Right kidney (tissue), 1 donor: Measurements from ENCODE around the gene WNK3.

Source experiments
- DNase-seq: peaks from one replicate; pipeline ENCODE4 v3.0.0-alpha.2; 2016

The WNK3 gene

GRCh38 chrX:54238588-54238987, 119.3 kb downstream of the WNK3 start:
- no peak for DNase-seq

DNA sequence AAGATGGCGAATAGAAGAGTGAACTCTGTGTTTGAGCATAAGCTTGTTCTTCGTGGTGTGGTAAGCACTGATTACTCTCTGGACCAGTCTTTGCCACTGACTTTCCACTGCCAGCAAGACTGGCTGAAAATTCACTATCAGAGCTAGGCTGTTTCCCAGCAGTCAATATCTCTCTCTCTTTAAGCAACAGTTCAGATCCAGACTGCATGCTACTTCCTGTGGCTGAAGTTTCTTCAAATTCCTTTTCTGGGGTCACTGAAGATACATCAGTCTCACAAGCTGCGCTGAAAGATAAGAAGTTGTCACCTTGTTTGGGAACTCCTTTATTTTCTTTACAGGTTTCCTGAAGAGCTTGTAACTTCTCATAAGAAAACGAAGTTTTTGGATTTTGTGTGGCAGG, 120.8 kb downstream of the WNK3 start:
- DNase-seq = no peak

- no peak for DNase-seq
Observed at GRCh38 chrX:54230435-54231148, 127.3 kb downstream of the WNK3 start.

- no peak for DNase-seq
Observed at GRCh38 chrX:54223581-54223980, 134.3 kb downstream of the WNK3 start.

DNA sequence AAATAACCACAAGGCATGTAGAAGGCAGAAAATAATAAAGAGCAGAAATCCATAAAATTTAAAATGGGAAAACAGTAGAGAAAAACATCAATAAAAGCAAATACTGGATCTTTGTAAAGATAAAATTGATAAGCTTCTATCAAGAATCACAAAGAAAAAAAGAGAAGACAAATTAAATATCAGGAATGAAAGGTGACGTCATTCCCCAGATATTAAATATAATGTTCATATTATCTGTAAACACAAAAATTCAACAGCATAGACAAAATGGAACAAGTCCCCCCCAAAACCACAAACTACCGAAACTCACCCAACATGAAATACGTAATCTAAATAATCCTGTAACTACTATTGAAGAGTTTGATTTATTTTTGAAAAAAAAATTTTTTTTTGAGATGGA, 144.2 kb downstream of the WNK3 start:
- no peak for DNase-seq

GRCh38 chrX:54208531-54208930, 149.3 kb downstream of the WNK3 start:
- no peak for DNase-seq

DNA sequence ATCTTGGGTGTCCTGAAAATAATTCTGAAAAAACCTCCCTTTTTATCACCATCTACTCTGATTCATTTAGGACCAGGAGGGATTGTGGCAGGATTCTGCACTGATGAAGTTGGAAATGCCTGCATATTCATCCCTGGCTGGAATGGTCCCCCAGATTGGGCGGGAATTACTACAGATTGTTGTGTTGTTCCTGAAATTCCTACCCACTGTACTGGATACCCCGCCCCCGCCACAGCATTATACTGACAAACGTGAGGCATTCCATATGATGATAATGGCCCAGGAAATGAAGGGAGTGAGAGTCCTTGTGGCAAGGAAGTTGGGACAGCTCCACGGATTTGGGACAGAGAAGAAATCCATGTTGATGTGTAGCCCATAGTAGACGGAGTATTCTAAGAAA, 159.6 kb downstream of the WNK3 start:
- no peak for DNase-seq

- DNase-seq = no peak
Observed at GRCh38 chrX:54194982-54195588, 162.8 kb downstream of the WNK3 start.

GRCh38 chrX:54193085-54193821, 164.6 kb downstream of the WNK3 start:
- DNase-seq = no peak

GRCh38 chrX:54184474-54184873, 173.4 kb downstream of the WNK3 start:
- DNase-seq = no peak

GRCh38 chrX:54182864-54183613, 174.8 kb downstream of the WNK3 start, which contains the start of gene FAM120C:
TSS of gene FAM120C (minus strand) at chrX:54183254. CDS start at chrX:54183198, 56 bp downstream.
- DNase-seq = peak; percentile 80

DNA sequence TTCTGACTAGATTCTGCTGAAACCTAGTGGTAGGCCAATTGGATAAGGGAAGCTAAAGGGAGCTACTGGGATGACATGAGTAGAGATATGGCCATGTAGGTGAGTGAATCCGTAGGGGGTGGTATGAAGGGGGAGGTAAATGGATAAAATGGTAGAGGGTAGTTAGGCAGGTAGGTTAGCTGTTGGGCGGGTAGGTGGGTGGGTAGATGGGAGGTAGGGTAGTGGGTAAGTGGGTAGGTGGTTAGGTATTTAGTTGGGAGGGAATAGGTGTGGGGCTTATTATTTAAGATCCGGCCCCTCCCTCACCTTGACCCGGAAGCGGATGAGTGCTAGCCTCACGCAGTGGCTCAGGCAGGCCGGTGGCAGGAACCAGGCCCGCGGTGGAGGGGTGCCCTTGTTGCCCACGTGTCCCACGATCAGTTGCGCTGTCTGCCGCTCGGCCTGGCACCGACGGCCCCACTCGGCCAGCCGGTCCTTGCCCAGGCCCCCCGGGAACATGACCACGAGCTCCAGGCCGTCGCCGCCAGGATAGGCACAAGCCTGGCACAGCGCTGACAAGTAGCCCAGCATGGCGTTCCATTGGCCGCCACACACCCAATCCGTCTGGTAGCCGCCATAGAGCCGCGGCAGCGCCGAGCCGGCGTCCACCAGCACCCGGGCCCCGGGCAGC, 175.5 kb downstream of the WNK3 start:
- no peak for DNase-seq

- DNase-seq = no peak
Observed at GRCh38 chrX:54181202-54181953, 176.5 kb downstream of the WNK3 start.

- DNase-seq = no peak
Observed at GRCh38 chrX:54180403-54180802, 177.4 kb downstream of the WNK3 start.

DNA sequence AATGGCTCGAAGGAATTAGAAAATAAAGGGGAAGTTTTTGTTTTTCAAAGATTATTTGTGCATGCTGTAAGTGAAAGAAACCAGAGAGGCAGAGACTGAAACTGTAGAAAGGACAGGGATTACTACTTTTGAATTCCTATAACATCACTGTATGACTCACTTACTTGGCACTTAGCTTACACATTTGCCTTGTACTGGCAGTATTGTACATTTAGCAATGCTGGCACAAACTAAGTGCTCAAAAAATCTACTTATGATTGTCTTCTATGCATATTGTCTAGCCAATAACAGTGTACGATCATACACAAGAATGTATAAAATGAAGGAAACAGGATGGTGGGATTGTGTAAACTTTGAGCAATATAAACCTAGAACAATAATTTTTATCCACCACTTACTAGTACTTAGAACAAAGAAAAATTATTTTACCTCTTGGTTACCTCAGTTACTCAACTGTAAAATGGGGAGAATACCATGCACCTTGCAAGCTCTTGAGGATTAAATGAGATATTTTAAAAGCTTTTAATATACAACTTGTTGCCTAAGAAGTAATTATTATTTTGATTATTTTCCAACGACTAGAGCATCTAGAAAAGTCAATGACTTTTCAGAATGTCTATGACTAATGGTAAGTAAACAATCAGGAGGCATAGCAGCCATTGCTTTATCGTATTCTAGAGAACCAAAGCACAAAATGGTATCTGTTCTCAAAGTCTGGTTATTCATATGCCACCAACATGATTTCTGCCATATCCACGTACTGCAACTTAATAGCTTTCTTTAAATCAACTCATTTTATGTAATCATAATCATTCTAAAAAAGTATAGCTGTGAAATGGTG, 179.5 kb downstream of the WNK3 start:
- DNase-seq = no peak

DNA sequence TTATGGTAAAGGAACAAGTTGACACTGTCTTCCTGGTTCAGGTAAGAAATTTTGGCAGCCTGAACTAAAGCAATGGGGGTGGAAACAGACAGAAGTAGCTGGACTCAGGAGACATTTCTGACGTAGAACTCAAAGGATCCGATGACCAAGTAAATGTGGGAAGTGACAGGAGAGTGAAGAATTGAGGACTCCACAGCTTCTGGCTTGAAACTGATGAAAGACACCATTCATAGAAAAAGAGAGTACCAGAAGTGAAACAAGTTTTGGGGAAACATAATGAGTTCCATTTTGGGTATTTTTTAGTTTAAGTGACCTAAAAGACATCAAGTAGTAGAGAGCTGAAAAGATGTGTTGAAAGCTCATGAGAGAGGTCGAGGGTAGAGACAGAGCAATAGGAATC, 180.5 kb downstream of the WNK3 start:
- DNase-seq = no peak

GRCh38 chrX:54173791-54174190, 184.1 kb downstream of the WNK3 start:
- no peak for DNase-seq

- DNase-seq = no peak
Observed at GRCh38 chrX:54172455-54172854, 185.4 kb downstream of the WNK3 start.

- DNase-seq = no peak
Observed at GRCh38 chrX:54171527-54172250, 186.2 kb downstream of the WNK3 start.

DNA sequence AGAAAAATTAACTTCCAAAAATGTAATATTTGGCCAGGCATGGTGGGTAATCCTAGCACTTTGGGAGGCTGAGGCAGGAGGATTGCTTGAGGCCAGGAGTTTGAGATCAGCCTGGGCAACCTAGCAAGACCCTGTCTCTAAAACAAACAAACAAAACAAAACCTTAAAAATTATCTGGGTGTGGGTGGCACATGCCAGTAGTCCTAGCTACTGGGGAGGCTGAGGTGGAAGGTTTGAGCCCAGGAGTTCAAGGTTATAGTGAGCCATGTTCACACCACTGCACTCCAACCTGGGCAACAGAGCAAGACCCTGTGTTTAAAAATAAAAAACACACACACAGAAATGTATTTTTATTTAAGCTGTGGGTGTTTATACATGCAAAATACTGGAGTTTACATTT, 186.8 kb downstream of the WNK3 start:
- DNase-seq = no peak
